ENCODE data around the gene IL19. TPM values are rescaled to one million over a fixed set of nuclear protein-coding genes. Genes with fewer than 3 reads are reported as not detected.

The IL19 gene
- total and polyA plus RNA-seq, 2 of the 13 experiments (the other 11 are each of a cell fraction or from before 2014, with no cell fraction given), result not detected

DNA sequence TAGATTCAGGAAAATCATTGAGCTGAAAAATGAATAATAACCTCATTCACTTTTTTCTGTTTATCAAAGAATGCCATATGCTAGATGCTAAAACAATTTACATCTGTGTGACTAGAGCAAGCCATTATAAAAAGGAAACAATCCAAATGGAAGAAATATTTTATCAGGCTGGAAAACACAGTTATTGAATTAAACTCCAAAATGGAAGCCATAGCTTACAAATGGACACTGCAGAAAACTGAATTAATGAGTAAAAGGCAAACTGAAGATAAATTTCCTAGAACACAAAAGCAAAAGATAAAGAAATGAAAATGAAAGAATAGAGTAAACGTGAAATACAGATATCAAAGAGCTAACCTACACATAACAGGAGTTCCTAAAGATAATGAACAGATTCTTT, 34.8 kb downstream of the IL19 start (continued):
- no peak for TF ChIP-seq REXO4 (CRISPR knock-in tag; IDR thresholded peaks at IDR 0.05; ENCODE audit: borderline replicate concordance)

DNA sequence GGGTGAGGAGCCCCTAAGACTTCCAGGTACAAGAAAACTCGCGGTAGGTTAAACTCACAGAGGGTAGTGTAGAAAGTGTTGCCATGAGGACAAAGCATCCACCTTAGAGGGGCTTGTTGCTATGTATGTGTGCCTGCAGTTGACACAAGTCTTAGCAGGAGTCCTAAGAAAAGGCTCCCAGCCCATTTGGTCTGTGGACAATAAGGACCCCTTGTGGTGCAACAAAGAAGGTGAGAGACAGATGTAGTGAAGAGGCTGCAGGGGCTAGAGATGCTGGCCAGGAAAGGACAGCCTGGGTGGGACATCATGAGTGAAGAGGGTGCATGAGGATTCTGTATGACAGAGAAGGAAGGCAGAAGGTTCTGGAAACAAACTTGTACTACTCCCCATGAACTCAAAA, 38.0 kb downstream of the IL19 start:
- H3K4me3 ChIP-seq (replicated peaks in 1 of 3; ENCODE audit: insufficient read depth in 1 of 3, low read depth in 2 of 3, low read length in 3 of 3), result no peak overlapping the region
- 6% methylated on average over 2 of the region's 2 CpGs for WGBS (ENCODE audit: low lambda C conversion rate)
- no peak for FAIRE-seq
- H3K36me3 ChIP-seq (replicated peaks in 1 of 2; ENCODE audit: control insufficient read depth in 1 of 2, insufficient read depth in 2 of 2, low read length in 2 of 2), result no peaks in the 10 kb centered on the region
- H3K4me2 ChIP-seq (ENCODE audit: low read depth, low read length), result no peak overlapping the region
- in situ Hi-C loops (cut with HindIII; ENCODE audit: extremely low pct_ligation_motif_present, low pct_unique_long_range_greater_than_20kb) (no loop called here), intact Hi-C loops (cut with micrococcal nuclease; ENCODE audit: unreplicated experiment) (loop anchor here (1.0 to 5.0 kb wide), 2 partner anchors 104 to 174 kb away; no protein-coding TSS in a partner anchor)
- DNase-seq (ENCODE audit: low spot score), result peak; percentile 6
- H4K20me1 ChIP-seq (ENCODE audit: insufficient read depth, low read length), result no peaks in the 10 kb centered on the region
- H3K9me3 ChIP-seq (ENCODE audit: low read length), result peaks cover 15% of the 10 kb centered on the region
- ChIA-PET CTCF (ENCODE audit: low intra/inter-chr PET ratio, low total read pairs) (no interaction called here), POLR2A (no interaction called here)
- no peaks in the 10 kb centered on the region for H3K4me1 ChIP-seq (ENCODE audit: insufficient read depth, low read length)
- ATAC-seq, result peak; percentile 52; the same call in 2 of the 3 replicates
- no peak overlapping the region for H3K27ac ChIP-seq (ENCODE audit: extremely low read length, insufficient read depth, low read length)
- H3K9ac ChIP-seq (ENCODE audit: insufficient read depth, low read depth, low read length), result no peak overlapping the region
- no peaks in the 10 kb centered on the region for H3K79me2 ChIP-seq (ENCODE audit: insufficient read depth, low read length)
- no peak for TF ChIP-seq ERF (CRISPR knock-in tag; IDR thresholded peaks at IDR 0.05)
- no peak for TF ChIP-seq LCORL (IDR thresholded peaks at IDR 0.05)
- TF ChIP-seq LCORL (CRISPR knock-in tag; IDR thresholded peaks at IDR 0.05), result no peak
- TF ChIP-seq ZFAT (CRISPR knock-in tag; conservative IDR thresholded peaks at IDR 0.05), result no peak
- peak; percentile 50 for TF ChIP-seq STAG1 (CRISPR knock-in tag; IDR thresholded peaks at IDR 0.05)
- no peak for TF ChIP-seq GATA4 (IDR thresholded peaks at IDR 0.05; ENCODE audit: borderline replicate concordance, low read depth)
- TF ChIP-seq, protein P1, sequence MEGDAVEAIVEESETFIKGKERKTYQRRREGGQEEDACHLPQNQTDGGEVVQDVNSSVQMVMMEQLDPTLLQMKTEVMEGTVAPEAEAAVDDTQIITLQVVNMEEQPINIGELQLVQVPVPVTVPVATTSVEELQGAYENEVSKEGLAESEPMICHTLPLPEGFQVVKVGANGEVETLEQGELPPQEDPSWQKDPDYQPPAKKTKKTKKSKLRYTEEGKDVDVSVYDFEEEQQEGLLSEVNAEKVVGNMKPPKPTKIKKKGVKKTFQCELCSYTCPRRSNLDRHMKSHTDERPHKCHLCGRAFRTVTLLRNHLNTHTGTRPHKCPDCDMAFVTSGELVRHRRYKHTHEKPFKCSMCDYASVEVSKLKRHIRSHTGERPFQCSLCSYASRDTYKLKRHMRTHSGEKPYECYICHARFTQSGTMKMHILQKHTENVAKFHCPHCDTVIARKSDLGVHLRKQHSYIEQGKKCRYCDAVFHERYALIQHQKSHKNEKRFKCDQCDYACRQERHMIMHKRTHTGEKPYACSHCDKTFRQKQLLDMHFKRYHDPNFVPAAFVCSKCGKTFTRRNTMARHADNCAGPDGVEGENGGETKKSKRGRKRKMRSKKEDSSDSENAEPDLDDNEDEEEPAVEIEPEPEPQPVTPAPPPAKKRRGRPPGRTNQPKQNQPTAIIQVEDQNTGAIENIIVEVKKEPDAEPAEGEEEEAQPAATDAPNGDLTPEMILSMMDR (CRISPR knock-in tag; IDR thresholded peaks at IDR 0.05), result peak; percentile 51
- H2AFZ ChIP-seq (ENCODE audit: low read length), result no peak overlapping the region
- BruUV-seq (replicated peaks), result no TSS peak
- H3K27me3 ChIP-seq (ENCODE audit: control insufficient read depth in 1 of 2, insufficient read depth in 2 of 2, low read length in 2 of 2), result 0 out of 5 replicates have a peak, but pooled peaks cover 2 to 4% of the 10 kb centered on the region in 2 experiments
